Activated CD8-positive, alpha-beta memory T cell treated with anti-CD3 and anti-CD28 coated beads, Interleukin-2, amount 50 U/mL, for 24 hours (primary cell): Measurements from ENCODE around the gene KRTAP5-5.
"Not testable (repeated sequence)": the region's sequence is repeated elsewhere in the genome, so short reads cannot be mapped to it uniquely, and the experiment has no call there.

Source experiments
- DNase-seq: peaks from one replicate; pipeline ENCODE4 v3.0.0-alpha.2; 2020; ENCODE audit errors: extremely low read depth

KRTAP5-5 gene

GRCh38 chr11:1655168-1656060, 25.8 kb downstream of the KRTAP5-5 start:
- DNase-seq = no peak

GRCh38 chr11:1656061-1656441, 26.5 kb downstream of the KRTAP5-5 start:
- no peak for DNase-seq

- DNase-seq = no peak
Measured at GRCh38 chr11:1656670-1657069, 27.1 kb downstream of the KRTAP5-5 start.

GRCh38 chr11:1659506-1659905, 29.9 kb downstream of the KRTAP5-5 start:
- no peak for DNase-seq

- no peak for DNase-seq
Measured at GRCh38 chr11:1660111-1660867, 30.7 kb downstream of the KRTAP5-5 start.

- not testable (repeated sequence) for DNase-seq
Measured at GRCh38 chr11:1661454-1662269, 32.1 kb downstream of the KRTAP5-5 start.

DNA sequence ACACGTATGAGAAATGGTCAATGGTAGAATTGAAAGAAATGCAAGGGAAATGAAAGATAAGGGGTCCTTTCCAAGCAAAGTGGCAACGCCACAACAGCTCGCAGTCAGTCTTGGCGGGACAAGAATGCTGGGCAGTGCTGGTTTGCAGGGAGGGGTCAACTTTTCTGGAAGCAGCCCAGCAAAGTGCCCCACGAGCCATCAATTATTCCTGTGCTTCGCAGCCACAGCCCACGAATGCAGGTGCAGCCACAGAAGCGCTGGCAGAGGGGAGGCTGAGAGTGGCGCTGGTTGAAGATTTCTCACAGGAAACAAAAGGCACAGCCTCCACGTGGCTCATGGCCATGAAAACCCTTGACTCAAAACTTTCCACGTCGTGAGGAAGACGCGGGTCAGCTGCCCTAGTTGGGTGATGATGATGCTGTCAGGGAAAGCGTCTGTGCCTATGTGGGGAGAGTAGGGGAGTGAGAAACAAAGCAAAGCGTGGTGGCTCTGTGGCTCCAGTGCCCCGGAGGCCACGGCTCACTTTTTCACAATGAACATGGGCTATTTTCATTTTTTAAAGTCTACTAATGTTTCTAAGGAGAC, 33.2 kb downstream of the KRTAP5-5 start:
- DNase-seq = not testable (repeated sequence)

DNA sequence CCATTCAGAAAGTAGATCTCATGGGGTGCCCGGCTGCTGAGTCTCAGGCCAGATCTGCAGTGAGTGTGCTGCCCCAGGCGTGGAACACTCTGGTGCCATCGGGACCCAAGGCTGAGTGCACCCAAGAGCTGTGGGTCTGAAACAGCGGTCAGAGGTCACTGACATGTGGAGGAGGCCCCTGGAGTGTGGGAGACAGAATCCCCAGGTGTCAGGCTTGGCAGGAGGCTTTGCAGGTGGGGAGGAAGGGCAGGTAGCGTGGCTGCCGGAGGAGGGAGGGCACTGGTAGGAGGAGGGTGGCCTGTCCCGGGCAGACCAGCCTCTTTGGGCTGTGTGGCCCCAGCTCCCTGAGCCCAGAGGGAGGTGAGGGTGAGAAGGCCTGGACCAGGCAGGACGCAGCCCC, 35.7 kb downstream of the KRTAP5-5 start:
- no peak for DNase-seq

DNA sequence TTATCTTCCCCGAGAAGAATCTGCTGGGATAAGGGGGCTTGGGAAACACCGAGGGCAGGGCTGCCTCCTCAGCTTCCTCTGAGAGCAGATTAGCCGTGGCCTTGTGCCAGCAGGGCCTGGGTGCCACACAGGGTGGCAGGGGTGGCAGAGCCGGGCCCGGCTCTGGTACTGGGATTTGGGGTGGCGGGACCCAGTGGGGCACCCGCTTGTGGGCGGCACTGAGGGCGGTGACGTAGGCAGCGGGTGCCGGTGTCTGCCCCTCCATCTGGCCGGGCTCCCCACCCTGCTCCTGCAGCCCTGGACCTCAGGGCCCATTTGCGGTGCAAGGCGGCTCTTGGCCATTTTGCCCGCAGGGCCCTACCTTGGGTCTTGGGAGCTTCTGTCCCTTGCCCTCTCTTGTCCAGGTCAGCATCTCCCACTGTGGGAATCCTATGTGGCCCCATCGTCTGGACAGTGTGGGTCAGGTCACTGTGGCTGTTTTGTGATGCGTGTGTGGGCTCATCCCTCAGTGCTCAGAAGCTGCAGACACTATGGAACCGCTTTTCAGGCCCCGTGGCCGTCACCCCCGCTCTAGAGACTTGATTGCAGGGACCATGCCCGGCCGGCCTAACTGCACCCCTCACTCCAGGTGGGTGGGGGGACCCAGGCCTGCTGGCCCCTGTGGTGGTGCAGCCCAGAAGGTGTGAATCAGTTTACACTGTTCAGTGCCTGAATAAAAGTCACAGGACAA, 37.7 kb downstream of the KRTAP5-5 start:
- DNase-seq = no peak

DNA sequence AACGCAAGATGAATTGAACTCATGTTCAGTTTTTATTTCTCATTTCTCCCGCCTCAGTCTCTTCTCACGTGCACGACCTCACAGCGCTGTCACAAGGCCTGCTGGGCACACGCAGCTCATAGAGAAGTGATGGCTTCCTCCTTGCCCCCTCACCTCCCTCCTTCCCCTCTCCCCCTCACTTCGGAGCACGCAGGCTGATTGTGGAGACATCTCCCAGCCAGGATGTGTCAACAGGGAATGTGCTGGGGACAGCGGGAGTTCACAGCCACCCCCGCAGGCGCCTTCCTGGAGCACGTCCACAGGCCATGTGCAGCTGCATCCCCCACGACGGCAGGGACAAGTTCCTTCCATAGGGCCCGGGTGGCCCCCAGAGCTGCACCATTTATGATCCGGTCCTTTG, 38.3 kb downstream of the KRTAP5-5 start:
- no peak for DNase-seq

- no peak for DNase-seq
Measured at GRCh38 chr11:1668911-1669473, 39.4 kb downstream of the KRTAP5-5 start.

GRCh38 chr11:1669546-1670218, 40.1 kb downstream of the KRTAP5-5 start:
- DNase-seq = no peak

- not testable (repeated sequence) for DNase-seq
Measured at GRCh38 chr11:1670457-1670856, 40.9 kb downstream of the KRTAP5-5 start.

DNA sequence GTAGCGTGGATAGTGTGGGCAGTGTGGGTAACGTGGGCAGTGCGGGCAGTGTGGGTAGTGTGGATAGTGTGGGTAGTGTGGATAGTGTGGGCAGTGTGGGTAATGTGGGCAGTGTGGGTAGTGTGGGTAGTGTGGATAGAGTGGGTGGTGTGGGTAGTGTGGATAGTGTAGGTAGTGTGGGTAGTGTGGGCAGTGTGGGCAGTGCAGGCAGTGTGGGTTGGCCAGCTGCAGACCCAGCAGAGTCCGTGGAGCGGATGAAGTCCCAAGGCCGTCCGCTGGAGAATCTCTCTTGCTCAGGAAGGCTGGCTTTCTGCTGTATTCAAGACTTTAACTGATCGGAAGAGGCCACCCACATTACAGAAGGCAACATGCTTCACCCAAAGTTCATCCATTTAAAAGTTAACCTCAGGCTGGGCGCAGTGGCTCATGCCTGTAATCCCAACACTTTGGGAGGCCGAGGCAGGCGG, 41.4 kb downstream of the KRTAP5-5 start:
- DNase-seq = no peak

GRCh38 chr11:1671658-1672057, 42.1 kb downstream of the KRTAP5-5 start:
- no peak for DNase-seq

- no peak for DNase-seq
Measured at GRCh38 chr11:1672613-1673350, 43.2 kb downstream of the KRTAP5-5 start.

- DNase-seq = no peak
Measured at GRCh38 chr11:1673446-1674172, 44.0 kb downstream of the KRTAP5-5 start.
